GF-D8 (cell line): ENCODE results near the gene IGHMBP2.

Experiments
- DNase-seq: peaks from one replicate; lab custom pipeline; 2025; lab: John Stamatoyannopoulos, UW

Gene IGHMBP2

DNA sequence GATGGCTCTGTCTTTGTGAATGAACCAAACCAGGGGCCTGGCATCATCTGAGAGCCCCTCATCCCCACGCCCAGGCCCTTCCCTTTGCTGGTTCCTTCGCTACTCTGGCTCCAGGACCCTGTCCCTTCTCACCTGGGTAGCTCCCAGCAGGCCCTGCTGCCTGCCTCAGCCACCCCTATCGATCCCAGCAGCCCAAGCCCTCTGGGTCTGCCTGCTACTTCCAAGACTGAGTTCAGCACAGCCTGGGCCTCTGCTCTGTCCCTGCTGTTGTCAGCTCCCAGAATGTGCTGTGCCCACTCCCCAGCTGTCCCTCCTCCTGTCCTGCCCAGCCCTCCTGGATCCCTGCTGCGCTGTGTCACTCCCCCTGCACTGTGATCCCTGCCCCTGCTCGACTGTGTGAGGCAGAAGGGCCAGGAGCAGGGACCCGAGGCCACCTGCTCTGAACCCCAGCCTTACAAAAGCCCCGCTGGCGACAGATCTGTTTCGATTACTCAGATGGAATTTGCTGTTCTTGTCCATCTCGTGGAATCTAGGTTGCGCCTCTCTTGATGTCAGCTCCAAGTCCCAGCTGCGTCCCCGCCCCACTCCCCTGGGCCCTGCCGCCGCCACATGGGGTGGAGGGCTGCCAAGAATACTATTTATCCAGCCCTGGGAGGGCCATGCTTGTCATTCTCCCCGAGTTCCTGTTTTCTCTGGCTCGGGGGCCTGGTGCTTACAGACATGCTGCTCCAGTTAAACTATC is 13.0 kb upstream of the IGHMBP2 start:
- no peak for DNase-seq

DNA sequence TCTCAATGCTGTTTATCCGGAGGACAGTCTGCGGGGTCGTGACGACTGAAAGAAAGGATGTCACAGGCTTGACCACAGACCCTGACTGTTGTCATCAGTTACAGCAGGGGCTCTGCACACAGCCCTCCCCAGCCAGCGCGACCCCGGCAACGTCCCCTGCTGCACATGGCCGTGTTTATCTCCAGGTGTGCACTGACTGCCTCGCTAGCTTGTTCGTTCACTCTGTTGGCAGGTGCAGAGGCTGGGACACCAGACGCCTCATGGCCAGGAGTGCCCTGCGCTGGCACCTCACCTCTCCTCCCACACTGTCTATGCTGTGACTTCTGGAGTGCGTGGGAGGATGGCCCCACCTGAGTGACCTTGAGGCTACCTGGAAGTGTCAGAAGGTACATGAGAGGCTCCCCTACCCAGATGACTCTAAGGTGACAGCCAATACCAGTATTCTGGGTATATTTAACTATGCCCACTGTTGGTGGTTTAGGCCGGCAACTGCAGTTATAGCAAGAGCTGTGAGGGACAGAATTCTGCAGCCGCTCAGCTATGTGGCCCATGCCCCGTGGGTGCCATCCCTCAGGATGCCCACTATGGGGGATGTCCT is 12.2 kb upstream of the IGHMBP2 start:
- no peak for DNase-seq

DNA sequence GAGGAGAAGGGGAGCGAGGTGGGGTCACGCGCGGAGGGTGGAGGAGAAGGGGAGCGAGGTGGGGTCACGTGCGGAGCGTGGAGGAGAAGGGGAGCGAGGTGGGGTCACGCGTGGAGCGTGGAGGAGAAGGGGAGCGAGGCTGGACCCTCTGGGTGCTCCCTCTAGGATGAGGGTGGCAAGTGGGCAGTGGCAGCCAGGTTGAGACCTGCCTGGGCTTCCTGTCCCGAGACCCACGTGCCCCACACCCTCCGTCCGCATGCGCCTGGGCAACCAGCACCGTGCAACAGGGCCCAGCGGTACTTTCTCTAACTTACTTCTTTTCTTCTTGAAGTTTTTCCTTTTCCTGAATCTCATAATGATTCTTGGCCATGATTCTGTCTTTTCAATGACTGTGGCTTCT is 11.1 kb upstream of the IGHMBP2 start:
- DNase-seq, result no peak

DNA sequence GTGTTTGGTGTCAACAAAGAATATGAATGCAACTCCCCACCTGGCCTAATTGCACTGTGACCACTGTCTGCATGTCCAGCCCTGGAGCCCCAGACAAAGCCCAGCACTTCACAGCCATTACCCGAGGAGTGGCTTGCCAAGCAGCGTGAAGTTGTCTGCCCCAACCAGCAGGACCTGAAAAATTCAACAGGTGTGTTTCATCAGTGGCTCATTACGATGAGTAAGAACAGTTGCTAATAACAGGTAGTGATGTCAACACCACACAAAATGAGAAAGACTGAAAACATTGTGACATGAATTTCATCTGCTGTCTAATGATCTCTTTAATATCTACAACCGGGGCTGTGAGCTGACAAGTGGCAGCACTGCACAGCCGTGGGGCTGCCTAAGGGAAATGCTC is 10.4 kb upstream of the IGHMBP2 start:
- no peak for DNase-seq

DNA sequence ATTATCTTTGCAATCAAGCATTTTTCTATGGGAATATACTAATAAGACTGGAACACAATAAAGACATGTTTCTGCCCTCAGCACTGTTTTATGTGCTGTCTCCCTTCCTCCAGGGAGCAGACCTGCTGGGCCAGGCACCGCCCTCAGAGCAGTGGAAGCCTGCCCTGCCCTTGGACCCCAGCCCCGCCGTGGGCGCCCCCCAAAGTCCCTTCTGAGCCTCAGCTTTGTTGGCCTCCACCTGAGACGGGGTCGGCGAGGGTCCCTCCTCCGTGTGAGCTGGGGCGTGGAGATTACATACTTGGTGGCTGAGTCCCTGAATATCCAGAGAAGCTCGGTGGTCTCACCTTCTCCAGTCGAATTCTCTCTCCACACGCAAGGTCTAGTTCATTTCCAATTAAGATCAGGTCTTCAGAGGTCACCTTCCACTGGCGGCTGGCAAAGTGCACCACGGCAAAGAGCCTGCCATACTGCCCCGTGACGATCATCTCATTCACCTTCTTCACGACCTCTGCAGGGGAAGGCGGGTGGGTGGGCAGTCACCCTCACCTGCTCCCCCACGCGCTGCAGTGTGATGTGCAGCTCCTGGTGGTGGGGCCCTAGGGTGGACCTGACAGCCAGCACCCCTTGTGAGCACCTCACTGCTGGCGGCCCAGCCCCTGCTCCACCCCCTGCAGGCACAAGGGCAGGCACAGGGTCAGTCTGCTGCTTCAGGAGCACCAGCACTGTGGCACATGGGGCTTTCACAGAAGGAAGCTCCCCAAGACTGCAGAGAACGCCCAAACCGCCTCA is 7.3 kb upstream of the IGHMBP2 start:
- DNase-seq, result no peak

DNA sequence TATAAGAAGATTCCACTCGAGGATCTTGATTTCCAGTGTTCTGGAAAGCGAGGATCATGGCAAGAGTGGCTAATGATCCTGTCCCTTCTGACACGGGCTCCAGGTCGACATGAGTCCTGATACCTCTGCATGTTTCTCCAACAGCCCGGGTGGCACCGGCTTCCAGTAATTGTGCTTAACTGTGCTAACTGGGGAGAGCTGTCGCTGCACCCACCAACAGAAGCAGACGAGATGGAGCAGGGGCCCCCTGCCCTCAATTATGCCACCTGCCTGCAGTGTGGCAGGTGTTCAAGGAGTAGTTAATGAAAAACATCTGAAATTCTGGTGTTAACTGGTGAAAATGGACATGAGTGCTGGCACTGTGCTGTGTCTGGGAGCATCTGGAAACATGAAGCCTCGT is 6.2 kb upstream of the IGHMBP2 start:
- DNase-seq, result no peak

DNA sequence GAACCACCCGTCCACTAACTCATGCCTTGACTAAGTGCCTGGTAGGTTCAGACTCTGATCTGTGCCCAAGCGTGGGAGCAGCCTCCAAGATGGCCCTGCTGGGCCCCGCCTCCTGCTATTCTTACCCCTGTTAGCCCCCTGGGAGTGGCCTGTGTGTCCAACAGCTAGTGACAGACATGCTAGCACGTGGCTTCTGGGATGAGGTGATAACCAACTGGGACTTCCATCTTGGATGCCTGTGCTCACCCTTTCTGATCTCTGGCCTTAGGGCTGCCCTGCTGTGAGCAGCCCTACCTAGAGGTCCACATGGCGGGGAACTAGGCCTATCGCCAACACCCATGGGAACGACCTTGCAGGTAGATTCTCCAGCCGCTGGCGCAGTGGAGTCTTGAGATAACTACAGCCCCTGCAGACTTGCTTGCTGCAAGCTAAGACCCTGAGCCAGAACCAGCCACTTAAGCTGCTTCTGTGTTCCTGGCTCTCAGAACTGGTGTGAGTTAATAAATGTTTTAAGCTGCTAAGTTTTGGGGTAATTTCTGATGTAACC is 2.8 kb upstream of the IGHMBP2 start:
- no peak for DNase-seq

DNA sequence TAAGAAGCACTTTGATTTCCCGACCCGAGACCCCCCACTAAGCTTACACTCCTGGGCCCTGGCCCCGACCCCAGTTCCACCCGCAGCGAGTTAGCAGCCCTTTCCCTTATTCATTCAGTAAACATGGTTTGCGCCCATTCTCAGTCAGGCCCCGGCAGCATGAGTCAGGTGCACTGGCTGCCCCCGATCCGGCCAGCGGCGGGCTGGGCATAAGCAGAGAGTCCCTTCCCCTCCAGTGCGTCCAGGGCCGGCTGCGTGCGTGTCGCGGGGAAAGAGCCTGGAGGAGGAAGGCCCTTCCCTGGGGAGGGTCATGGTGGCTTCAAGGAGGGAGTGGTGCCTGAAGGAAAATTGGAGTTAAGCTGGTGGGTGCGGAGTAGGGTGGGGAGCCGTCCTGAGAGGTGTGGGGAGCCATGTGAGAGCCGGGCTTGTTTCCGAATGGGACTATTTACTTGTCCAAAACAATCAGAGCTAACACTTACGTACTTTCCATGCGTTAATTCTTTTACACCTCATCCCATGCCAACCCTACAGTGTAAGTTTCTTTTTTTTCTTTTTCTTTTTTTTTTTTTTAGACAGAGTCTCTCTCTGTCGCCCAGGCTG is 657 bp downstream of the IGHMBP2 start:
- no peak for DNase-seq

DNA sequence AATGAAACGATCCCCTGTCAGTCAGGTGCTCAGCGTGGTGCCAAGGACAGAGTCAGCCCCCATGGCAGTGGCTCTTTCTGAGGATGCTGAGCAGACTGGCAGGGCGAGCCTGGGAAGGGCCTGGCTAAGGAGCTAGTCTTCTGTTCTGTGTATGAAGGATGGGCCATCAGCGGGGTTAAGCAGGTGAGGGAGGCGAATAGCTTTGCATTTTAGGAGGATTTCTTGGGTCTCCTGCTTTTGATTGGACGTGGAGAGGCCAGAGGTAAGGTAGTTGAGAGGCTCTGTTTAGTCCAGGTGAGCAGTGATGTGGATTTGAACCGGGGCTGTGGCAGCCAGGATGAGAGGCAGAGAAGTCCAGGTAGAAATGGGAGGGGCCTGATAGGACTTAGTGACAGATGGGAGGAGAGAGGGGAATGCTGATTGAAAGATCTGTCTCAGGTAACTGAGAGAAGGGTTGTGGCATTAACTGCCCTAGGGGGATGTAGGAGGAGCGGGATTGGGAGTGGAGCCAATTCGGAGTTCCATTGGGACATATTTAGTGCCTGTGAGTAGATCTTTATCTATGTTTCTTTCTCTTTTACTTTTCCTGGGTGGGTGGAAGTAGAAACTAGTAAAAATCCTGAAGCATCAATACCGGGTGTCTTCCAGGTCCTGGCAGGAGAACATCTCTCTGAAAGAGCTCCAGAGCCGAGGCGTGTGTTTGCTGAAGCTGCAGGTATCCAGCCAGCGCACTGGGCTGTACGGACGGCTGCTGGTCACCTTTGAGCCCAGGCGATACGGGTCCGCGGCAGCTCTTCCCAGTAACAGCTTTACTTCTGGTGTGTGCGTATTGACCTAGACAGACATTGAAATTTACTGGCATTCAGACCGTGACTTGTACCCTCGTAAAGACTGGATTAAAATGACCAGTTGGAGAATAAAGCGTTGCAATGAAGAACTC is 2.0 kb downstream of the IGHMBP2 start:
- DNase-seq, result no peak

DNA sequence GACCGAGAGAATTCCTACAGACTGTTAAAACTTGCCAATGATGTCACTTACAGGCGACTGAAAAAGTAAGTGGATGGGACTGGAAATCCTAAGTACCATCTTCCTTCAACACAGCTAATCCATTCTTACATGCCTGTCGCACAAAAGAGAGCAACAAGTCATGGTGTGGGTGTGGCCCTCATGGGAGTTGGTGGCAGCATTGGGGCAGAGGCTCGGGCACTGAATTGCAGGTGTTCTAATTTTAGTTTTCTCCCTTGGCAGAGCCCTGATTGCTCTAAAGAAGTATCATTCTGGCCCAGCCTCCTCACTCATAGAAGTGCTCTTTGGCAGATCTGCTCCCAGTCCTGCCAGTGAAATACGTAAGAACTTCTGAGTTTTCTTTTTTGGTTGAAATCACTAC is 4.6 kb downstream of the IGHMBP2 start:
- DNase-seq, result no peak

DNA sequence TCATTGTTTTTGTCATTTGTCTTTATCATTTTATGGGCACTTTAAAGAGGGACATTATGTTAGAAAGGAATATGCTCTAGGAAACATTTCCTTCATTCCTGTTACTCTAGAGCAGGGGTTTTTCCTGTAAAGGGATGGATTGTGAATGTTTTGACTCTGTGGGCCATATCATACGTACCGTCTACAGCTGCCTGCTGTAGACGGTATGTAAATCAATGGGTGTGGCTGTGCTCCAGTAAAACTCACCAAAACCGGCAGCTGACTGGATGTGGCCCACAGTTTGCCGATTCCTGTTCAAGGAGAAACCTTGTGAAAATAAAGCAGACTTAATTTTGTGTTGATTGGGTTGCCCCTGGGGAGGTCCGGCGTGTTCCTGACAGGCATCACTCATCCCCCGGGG is 7.3 kb downstream of the IGHMBP2 start:
- DNase-seq, result no peak

DNA sequence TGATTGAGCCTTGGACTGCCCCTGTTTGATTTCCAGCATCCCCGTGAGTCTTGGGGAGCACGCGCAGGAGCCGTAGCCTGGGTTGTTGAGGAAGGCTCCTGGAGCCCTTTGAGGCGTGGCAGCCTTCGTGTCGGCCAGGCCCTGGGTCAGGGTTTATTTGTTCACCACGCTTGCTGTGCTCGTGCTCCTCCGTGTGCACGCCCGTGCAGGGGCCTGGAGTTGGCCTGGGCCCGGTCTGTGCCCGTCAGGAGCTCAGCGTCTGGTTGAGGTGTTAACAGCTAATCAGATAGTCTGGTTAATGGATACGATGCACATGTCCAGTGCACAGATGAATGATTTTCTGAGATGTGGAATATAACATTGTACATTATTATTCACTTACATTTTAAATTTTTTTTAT is 8.0 kb downstream of the IGHMBP2 start:
- DNase-seq, result no peak

DNA sequence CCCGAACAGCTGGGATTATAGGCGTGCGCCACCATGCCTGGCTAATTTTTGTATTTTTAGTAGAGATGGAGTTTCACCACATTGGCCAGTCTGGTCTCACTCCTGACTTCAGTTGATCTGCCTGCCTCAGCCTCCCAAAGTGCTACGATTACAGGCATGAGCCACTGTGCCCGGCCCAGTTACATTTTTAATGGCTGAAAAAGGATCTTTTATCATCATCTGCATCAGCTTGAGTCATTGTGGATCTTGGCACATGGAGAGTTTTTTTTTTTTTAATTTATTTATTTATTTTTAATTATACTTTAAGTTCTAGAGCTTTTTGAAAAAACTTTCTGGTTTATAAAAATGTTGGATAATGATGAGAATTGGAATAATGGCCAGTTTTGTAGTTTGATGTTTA is 8.6 kb downstream of the IGHMBP2 start:
- no peak for DNase-seq

DNA sequence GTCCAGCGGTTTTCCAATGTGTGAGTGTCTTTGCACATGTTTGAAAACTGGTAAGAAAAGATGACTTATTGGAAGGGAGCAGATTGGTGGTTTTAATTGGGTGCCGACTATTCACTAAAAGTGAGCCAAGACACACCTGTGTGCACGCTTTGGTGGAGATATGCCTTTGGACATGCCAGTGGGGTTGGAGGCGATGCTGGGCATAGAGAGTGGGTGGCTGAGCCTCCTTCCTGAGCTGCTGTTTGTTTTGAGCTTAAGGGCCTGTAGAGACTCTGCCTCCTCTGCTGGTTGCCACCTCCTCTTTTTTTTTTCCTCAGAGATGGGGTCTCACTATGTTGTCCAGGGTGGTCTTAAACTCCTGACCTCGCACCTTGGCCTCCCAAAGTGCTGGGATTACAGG is 9.5 kb downstream of the IGHMBP2 start:
- no peak for DNase-seq

DNA sequence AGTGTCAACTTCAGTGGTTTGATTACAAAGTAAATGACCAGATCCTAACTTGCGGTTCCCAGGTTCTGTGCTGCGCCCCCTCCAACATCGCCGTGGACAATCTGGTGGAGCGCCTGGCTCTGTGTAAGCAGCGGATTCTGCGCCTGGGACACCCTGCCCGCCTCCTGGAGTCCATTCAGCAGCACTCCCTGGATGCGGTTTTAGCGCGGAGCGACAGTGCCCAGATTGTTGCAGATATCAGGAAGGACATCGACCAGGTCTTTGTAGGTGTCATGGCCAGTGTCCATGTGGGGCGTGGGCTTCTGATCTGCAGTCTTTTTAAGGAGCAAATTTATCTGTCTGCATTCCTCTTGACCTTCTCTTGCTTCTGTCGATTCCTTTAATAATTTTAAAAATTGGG is 11.1 kb downstream of the IGHMBP2 start:
- DNase-seq, result no peak

DNA sequence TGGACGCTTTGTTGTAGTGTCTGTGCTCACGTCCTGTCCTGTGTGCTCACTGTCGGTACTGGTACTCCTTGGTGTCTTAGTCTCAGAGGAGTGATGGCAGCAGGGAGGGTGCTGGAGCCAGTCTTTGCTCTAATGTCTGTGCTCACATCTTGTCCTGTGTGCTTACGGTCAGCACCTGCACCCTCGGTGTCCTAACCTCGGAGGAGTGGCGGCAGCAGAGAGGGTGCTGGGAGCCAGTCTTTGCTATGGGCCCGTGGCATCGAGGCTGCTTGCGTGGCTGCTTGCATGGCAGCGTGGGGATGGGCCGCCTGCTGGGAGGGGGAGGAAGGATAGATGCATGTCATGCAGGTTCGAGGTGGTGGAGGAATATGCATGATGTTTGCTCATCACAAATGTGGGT is 12.7 kb downstream of the IGHMBP2 start:
- DNase-seq, result no peak

DNA sequence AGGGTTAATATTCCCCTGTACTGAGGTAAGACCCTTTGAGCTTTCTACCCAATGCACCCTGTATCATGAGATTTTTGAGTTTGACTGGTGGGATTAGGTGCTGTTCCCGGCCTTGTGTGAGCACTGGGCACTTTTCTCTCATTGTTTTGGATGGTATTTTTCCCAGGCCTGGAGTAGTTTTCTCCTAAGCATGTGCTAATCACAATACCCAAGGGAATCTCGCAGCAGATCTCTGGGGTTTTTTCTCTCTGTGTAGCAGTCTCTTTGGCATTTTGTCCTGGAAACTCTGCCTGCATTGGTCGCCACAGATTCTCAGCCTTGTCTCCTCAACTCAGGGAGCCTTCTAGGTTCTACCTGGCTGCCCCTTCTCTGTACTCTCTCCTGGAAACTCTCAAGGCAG is 19.9 kb downstream of the IGHMBP2 start:
- no peak for DNase-seq

DNA sequence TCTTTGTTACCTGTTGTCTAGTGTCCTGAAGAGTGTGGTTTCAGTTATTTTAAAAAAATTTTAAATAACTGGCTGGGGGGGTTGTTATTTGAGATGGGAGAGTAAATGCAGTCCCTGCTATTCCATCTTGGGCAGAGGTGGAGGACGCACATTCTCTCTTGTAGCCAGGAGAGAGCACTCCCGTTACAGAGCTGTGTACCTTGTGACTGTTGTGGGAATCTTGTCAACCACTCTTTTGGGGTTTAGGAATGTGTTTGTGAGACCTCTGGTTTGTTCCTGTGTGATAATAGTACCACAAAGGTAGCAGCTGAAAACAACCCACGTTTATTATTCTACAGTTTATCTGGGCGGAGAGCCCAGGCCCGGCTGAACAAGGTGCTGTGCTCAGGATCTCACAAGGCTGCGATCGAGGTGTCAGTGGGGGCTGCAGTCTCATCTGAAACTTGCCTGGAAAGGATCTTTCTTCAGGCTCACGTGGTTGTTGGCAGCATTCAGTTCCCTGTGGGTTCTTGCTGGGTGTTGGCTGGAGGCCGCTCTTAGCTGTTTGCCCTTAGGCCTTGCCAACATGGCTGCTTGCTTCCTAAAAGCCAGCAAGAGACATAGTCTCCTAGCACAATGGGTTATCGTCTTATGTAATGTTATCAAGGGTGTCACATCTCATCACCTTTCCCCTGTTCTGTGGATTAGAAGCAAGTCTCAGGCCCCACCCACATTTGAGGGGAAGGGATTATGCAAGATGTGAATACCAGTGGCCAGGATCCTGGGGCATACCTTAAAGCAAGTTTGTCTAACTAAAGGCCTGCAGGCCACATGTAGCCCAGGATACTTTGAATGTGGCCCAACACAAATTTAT is 20.6 kb downstream of the IGHMBP2 start:
- peak; percentile 19 for DNase-seq

DNA sequence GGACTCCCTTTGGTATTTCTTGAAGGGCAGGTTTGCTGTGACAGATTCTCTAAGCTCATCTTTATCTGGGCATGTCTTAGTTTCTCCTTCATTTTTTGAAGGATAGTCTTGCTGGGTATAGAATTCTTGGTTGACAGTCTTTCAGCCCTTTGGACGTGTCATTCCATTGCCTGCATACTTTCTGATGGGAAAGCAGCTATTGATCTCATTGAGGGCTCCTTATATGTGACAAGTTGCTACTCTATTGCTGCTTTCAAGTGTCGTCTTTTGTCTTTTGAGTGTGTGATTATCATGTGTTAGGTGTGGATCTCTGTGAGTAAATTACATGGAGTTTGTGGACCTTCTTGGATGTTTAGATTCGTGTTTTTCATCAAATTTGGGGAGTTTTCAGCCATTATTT is 21.9 kb downstream of the IGHMBP2 start:
- no peak for DNase-seq
